Common myeloid progenitor, CD34-positive (primary cell): ENCODE results near the gene JAG1.

ENCODE experiments used
- CTCF ChIA-PET: fragments of 350-600 bp; sonication (Branson Sonifier 250); formaldehyde crosslinking; loops from one replicate; lab custom pipeline; 2021; ENCODE audit warnings: antibody characterized with exemption; lab: Charles Lee
- POLR2A ChIA-PET: fragments of 350-600 bp; sonication (Branson Sonifier 250); formaldehyde crosslinking; loops from one replicate; lab custom pipeline; 2021; ENCODE audit warnings: antibody characterized with exemption; lab: Charles Lee
- DNase-seq, 3 donors: peaks; one replicate each; pipeline versions ENCODE4 v3.0.0 to v3.0.0-alpha.2; 2013
- H3K27ac ChIP-seq, 2 experiments: 1 replicate in 1 of 2; 2 replicates in 1 of 2; pipeline ENCODE4 v1.7.0; 2013; ENCODE audit warnings: inconsistent platforms in 2 of 2, low read length in 2 of 2, mild to moderate bottlenecking in 2 of 2, low read depth in 1 of 2, moderate library complexity in 1 of 2; ENCODE audit not compliant: severe bottlenecking in 2 of 2, insufficient read depth in 1 of 2, poor library complexity in 1 of 2
- H3K27me3 ChIP-seq, 5 experiments: replicated peaks in 2 of 5; 1 replicate in 3 of 5; 2 replicates in 2 of 5; pipeline versions ENCODE4 v1.6.1 to v1.7.0; 2013; ENCODE audit warnings: low read length in 4 of 5, mild to moderate bottlenecking in 2 of 5, moderate library complexity in 2 of 5, inconsistent platforms in 1 of 5; ENCODE audit not compliant: insufficient read depth in 5 of 5, control insufficient read depth in 4 of 5
- H3K36me3 ChIP-seq, 4 experiments: 1 replicate in 2 of 4; 2 replicates in 2 of 4; pipeline versions ENCODE4 v1.6.1 to v1.7.0; 2013; ENCODE audit warnings: low read length in 3 of 4, control low read depth in 1 of 4, mild to moderate bottlenecking in 1 of 4; ENCODE audit not compliant: control insufficient read depth in 4 of 4, insufficient read depth in 4 of 4
- H3K4me1 ChIP-seq, 4 experiments: 1 replicate in 3 of 4; 2 replicates in 1 of 4; pipeline versions ENCODE4 v1.6.1 to v1.7.1; 2013; ENCODE audit warnings: low read length in 3 of 4, mild to moderate bottlenecking in 3 of 4, control low read depth in 1 of 4, inconsistent platforms in 1 of 4, moderate library complexity in 1 of 4; ENCODE audit not compliant: control insufficient read depth in 4 of 4, insufficient read depth in 4 of 4; ENCODE audit errors: control extremely low read depth in 1 of 4
- H3K4me3 ChIP-seq, 7 experiments: 1 replicate in 4 of 7; 2 replicates in 3 of 7; pipeline versions ENCODE4 v1.5.1 to v1.7.0; 2013; ENCODE audit warnings: mild to moderate bottlenecking in 7 of 7, low read length in 6 of 7, moderate library complexity in 6 of 7, inconsistent platforms in 2 of 7, low read depth in 2 of 7, control low read depth in 1 of 7; ENCODE audit not compliant: insufficient read depth in 4 of 7, control insufficient read depth in 1 of 7; ENCODE audit errors: extremely low read depth in 1 of 7
- H3K9me3 ChIP-seq, 5 experiments: 1 replicate in 4 of 5; 2 replicates in 1 of 5; pipeline versions ENCODE4 v1.6.1 to v1.7.1; 2013; ENCODE audit warnings: low read length in 4 of 5, mild to moderate bottlenecking in 2 of 5, inconsistent platforms in 1 of 5, low read depth in 1 of 5, moderate library complexity in 1 of 5; ENCODE audit not compliant: control insufficient read depth in 4 of 5, insufficient read depth in 2 of 5; ENCODE audit errors: control extremely low read depth in 1 of 5
- WGBS: methylation state at CpG from one replicate; pipeline ENCODE4 v1.1.5; 2013; ENCODE audit not compliant: insufficient coverage; 5-methylcytosine and 5-hydroxymethylcytosine counted together

Gene JAG1

GRCh38 chr20:10668677-10669368 lies 5.0 kb downstream of the JAG1 start:
- H3K27ac ChIP-seq: no peak overlapping the region
- no peaks in the 10 kb centered on the region for H3K9me3 ChIP-seq
- CTCF ChIA-PET: no interaction called here
- H3K4me1 ChIP-seq: peaks cover 0 to 31% (median 29%) of the 10 kb centered on the region in 4 experiments
- WGBS: 100% methylated on average over 2 of the region's 7 CpGs
- no peak overlapping the region for H3K4me3 ChIP-seq
- no peak for DNase-seq
- peaks cover 0 to 18% (median 1%) of the 10 kb centered on the region in 4 experiments for H3K36me3 ChIP-seq
- POLR2A ChIA-PET: no interaction called here
- H3K27me3 ChIP-seq: no peaks in the 10 kb centered on the region

GRCh38 chr20:10667560-10668167 lies 6.1 kb downstream of the JAG1 start:
- H3K4me1 ChIP-seq: peaks cover 0 to 22% (median 20%) of the 10 kb centered on the region in 4 experiments
- no peak overlapping the region for H3K27ac ChIP-seq
- H3K4me3 ChIP-seq: no peak overlapping the region
- ChIA-PET CTCF (no interaction called here), POLR2A (no interaction called here)
- no peaks in the 10 kb centered on the region for H3K27me3 ChIP-seq
- no peaks in the 10 kb centered on the region for H3K9me3 ChIP-seq
- WGBS: 100% methylated on average over 3 of the region's 6 CpGs
- peaks cover 0 to 21% (median 3%) of the 10 kb centered on the region in 4 experiments for H3K36me3 ChIP-seq
- DNase-seq: no peak

DNA sequence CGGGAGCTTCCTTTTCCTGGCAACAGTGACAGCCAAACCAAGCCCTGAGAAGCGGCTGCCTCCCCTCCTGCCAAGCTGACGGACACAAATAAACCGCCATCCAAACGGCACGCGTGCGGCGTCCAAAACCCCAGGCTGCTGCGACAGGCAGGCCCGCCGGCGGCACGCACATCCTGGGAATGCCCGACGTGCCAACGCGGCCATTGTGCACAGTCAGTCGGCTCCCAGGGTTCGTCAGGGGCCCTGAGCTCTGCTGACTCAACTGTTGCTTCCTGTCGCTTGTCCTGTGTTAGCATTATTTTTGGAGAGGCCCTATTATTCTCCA lies 6.8 kb downstream of the JAG1 start:
- DNase-seq: no peak
- peaks cover 0 to 15% (median 14%) of the 10 kb centered on the region in 4 experiments for H3K4me1 ChIP-seq
- CTCF ChIA-PET: no interaction called here
- H3K9me3 ChIP-seq: no peaks in the 10 kb centered on the region
- POLR2A ChIA-PET: no interaction called here
- H3K4me3 ChIP-seq: no peak overlapping the region
- WGBS: 94% methylated on average over 20 of the region's 21 CpGs
- no peak overlapping the region for H3K27ac ChIP-seq
- no peaks in the 10 kb centered on the region for H3K27me3 ChIP-seq
- peaks cover 0 to 26% (median 3%) of the 10 kb centered on the region in 4 experiments for H3K36me3 ChIP-seq

DNA sequence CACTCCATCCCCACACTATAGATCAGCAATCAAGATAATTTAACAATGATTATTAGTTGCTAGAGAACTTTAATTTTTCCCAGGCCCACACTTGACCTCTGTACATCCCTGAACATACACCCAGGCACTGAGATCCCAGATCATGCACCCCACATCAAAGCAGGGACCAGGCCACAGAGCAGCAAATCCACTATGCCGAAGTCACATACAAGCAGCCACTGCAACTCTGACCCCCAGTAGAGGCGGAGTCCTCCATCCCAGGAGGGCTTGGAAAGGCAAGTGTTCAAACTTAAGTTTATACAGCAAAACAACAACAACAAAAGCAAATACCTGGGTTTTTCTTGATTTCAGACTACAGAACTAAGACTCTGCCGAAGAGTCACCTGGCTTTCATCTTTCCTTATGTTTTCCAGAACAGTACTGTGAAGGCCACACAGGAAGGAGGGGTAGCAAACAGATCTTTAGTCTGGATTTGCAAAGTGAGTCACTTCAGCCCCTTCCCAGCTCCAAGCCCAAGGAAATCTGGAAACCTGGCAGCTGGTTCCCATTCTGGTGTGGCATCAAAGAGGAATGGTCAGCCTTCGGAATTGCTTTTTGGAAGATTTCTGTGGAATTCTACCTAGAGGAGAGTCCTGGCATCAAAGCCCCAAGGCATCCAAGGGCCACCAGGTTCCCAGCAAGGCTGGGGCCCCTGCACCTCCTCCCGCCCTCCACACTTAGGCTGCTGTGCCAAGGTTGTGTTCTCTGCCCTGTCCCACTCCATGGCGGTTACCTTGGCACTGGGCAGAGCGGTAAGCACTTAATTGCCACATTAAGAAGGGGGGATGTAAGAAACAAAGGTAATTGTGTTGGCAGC lies 7.3 kb downstream of the JAG1 start:
- Histone ChIP-seq H3K36me3 (peaks cover 2 to 30% (median 3%) of the 10 kb centered on the region in 4 experiments), H3K27me3 (no peaks in the 10 kb centered on the region), H3K27ac (no peak overlapping the region), H3K9me3 (no peaks in the 10 kb centered on the region), H3K4me3 (no peak overlapping the region), H3K4me1 (peaks cover 0 to 10% (median 9%) of the 10 kb centered on the region in 4 experiments)
- 100% methylated on average over 5 of the region's 7 CpGs for WGBS
- CTCF ChIA-PET: no interaction called here
- DNase-seq: no peak
- POLR2A ChIA-PET: no interaction called here

GRCh38 chr20:10665791-10666190 lies 8.0 kb downstream of the JAG1 start:
- peaks cover 0 to 3% (median 2%) of the 10 kb centered on the region in 4 experiments for H3K4me1 ChIP-seq
- ChIA-PET CTCF (no interaction called here), POLR2A (interaction anchor here (0.6 kb wide), 1 partner anchor 83 kb away, joined by 3 read pairs; no protein-coding TSS in a partner anchor)
- 96% methylated on average over 5 of the region's 6 CpGs for WGBS
- no peak overlapping the region for H3K4me3 ChIP-seq
- peaks cover 2 to 35% (median 4%) of the 10 kb centered on the region in 4 experiments for H3K36me3 ChIP-seq
- H3K27ac ChIP-seq: no peak overlapping the region
- no peaks in the 10 kb centered on the region for H3K9me3 ChIP-seq
- DNase-seq: no peak
- H3K27me3 ChIP-seq: no peaks in the 10 kb centered on the region

- ChIA-PET CTCF (no interaction called here), POLR2A (no interaction called here)
- Histone ChIP-seq H3K27me3 (no peaks in the 10 kb centered on the region), H3K27ac (no peak overlapping the region), H3K4me1 (peaks cover 0 to 1% (median 0%) of the 10 kb centered on the region in 4 experiments), H3K9me3 (no peaks in the 10 kb centered on the region), H3K4me3 (no peak overlapping the region), H3K36me3 (peaks cover 2 to 36% (median 4%) of the 10 kb centered on the region in 4 experiments)
- 88% methylated on average over 6 of the region's 7 CpGs for WGBS
- no peak for DNase-seq
Observed at GRCh38 chr20:10665027-10665561, 8.7 kb downstream of the JAG1 start.
